OCI-LY1 (cell line): ENCODE results near the gene REM1.
"Not testable (repeated sequence)": the region's sequence is repeated elsewhere in the genome, so short reads cannot be mapped to it uniquely, and the experiment has no call there.

Source experiments
- H2AFZ ChIP-seq: fragments of 200-600 bp; sonication (generic), shearing (Covaris generic); 2 replicates; pipeline ENCODE4 v1.6.0; 2014; ENCODE audit warnings: antibody characterized with exemption, mild to moderate bottlenecking, low read length
- H3F3A ChIP-seq: fragments of 200-600 bp; sonication (generic), shearing (Covaris generic); 2 replicates; pipeline ENCODE4 v1.6.0; 2014; ENCODE audit warnings: mild to moderate bottlenecking, antibody characterized with exemption, low read length, moderate library complexity; ENCODE audit not compliant: insufficient read depth
- H3K27ac ChIP-seq: fragments of 200-600 bp; sonication (generic); 2 replicates; pipeline ENCODE4 v1.5.1; 2014; ENCODE audit warnings: low read length, mixed run types, mild to moderate bottlenecking, low read depth; ENCODE audit not compliant: poor library complexity, severe bottlenecking
- H3K27me3 ChIP-seq: fragments of 200-600 bp; sonication (generic); 2 replicates; pipeline ENCODE4 v1.6.0; 2014; ENCODE audit warnings: antibody characterized with exemption, mild to moderate bottlenecking, low read length, moderate library complexity; ENCODE audit not compliant: insufficient read depth
- H3K36me3 ChIP-seq: fragments of 200-600 bp; sonication (generic); 2 replicates; pipeline ENCODE4 v1.6.1; 2014; ENCODE audit warnings: mild to moderate bottlenecking, antibody characterized with exemption, low read length, moderate library complexity, mixed read lengths; ENCODE audit not compliant: insufficient read depth
- H3K4me1 ChIP-seq: fragments of 200-600 bp; sonication (generic); 2 replicates; pipeline ENCODE4 v1.5.1; 2014; ENCODE audit warnings: mild to moderate bottlenecking, low read length, moderate library complexity; ENCODE audit not compliant: insufficient read depth, severe bottlenecking
- H3K4me2 ChIP-seq: fragments of 200-600 bp; sonication (generic), shearing (Covaris generic); 2 replicates; pipeline ENCODE4 v1.6.1; 2014; ENCODE audit warnings: low read length
- H3K4me3 ChIP-seq: fragments of 200-600 bp; sonication (generic); 2 replicates; pipeline ENCODE4 v1.5.1; 2014; ENCODE audit warnings: low read length, low read depth, mild to moderate bottlenecking, mixed read lengths; ENCODE audit not compliant: poor library complexity, severe bottlenecking
- H3K79me2 ChIP-seq: fragments of 200-600 bp; shearing (Covaris generic); 2 replicates; pipeline ENCODE4 v1.6.1; 2016; ENCODE audit warnings: mixed run types, low read length, mixed read lengths; ENCODE audit not compliant: insufficient read depth
- H3K9ac ChIP-seq: fragments of 200-600 bp; sonication (generic), shearing (Covaris generic); 2 replicates; pipeline ENCODE4 v1.6.1; 2014; ENCODE audit warnings: mild to moderate bottlenecking, low read length, mixed read lengths
- H3K9me2 ChIP-seq: fragments of 200-600 bp; sonication (generic), shearing (Covaris generic); 2 replicates; pipeline ENCODE4 v1.6.1; 2014; ENCODE audit warnings: low read depth, mild to moderate bottlenecking, low read length, mixed read lengths
- H3K9me3 ChIP-seq: fragments of 200-600 bp; shearing (Covaris generic); 2 replicates; pipeline ENCODE4 v1.6.1; 2014; ENCODE audit warnings: low read length, mixed read lengths
- H4K20me1 ChIP-seq: fragments of 200-600 bp; sonication (generic), shearing (Covaris generic); 2 replicates; pipeline ENCODE4 v1.6.0; 2016; ENCODE audit warnings: mild to moderate bottlenecking, low read length; ENCODE audit not compliant: insufficient read depth
- EZH2 ChIP-seq: fragments of 200-600 bp; sonication (generic), shearing (Covaris generic); IDR thresholded peaks from 2 replicates; pipeline ENCODE4 v1.8.0; 2017; ENCODE audit warnings: borderline replicate concordance, mixed run types, mild to moderate bottlenecking, antibody characterized with exemption, low read length, moderate library complexity, mixed read lengths
- TF ChIP-seq, protein P1 (sequence below): fragments of 200-600 bp; sonication (generic), shearing (Covaris generic); IDR thresholded peaks from 2 replicates; pipeline ENCODE4 v1.5.1; 2017; ENCODE audit warnings: mild to moderate bottlenecking, antibody characterized with exemption, low read length, moderate library complexity, mixed read lengths

Gene REM1, protein sequence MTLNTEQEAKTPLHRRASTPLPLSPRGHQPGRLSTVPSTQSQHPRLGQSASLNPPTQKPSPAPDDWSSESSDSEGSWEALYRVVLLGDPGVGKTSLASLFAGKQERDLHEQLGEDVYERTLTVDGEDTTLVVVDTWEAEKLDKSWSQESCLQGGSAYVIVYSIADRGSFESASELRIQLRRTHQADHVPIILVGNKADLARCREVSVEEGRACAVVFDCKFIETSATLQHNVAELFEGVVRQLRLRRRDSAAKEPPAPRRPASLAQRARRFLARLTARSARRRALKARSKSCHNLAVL

DNA sequence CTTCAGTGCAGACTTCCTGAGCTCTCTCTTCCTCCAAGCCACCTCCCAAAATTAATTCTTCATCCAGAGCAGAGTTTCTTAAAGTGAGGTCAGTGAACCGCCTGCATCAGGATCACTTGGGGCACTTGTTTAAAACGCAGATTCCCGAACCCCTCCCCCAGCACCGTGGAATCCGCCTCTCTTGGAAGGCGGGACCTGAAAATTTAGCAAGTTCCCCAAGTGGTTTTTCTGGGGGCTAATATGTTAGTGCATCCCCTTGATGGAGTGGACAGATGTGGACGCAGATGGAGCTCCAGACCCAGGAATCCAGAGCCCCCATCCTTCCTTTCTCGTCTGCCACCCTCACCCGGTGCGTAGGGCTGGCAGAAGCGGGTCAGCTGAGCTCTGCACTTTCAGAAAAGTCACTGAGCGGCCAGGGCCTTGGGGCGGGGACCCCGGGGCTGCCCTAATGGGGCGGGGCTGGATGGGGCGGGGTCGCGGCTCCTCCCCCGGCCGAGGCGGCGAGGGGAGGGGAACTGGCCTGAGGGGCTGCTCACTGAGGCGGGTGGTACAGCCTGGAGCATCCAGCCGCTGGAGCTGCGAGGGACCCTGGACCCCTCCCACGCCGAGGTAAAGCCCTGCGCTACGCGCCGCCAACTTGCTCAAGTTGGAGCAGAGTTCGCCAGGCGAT lies at the start of gene REM1, which contains the start of gene DEFB124:
Gene REM1, plus strand, starts transcription at position 531 of the 670 bp plus-strand sequence. CDS start 1,158 bp downstream, outside the sequence.
Gene DEFB124, minus strand, starts transcription at position 370 of the 670 bp plus-strand sequence. CDS start 2,114 bp downstream, outside the sequence.
- Histone ChIP-seq H3K9me3 (no peaks in the 10 kb centered on the region), H3K4me2 (peak within 1 kb of the TSS; percentile 32; the same call in 1 of the 2 replicates), H3F3A (no peaks in the 10 kb centered on the region), H3K4me3 (no peak within 1 kb of the TSS), H3K9me2 (no peaks in the 10 kb centered on the region), H3K27ac (no peak within 1 kb of the TSS), H2AFZ (no peak within 1 kb of the TSS), H3K36me3 (no peaks in the 10 kb centered on the region), H4K20me1 (no peaks in the 10 kb centered on the region), H3K27me3 (no peaks in the 10 kb centered on the region), H3K79me2 (no peaks in the 10 kb centered on the region), H3K9ac (no peak within 1 kb of the TSS), H3K4me1 (peaks cover 10% of the 10 kb centered on the region)
- TF ChIP-seq EZH2: no peak
- TF ChIP-seq, protein P1, sequence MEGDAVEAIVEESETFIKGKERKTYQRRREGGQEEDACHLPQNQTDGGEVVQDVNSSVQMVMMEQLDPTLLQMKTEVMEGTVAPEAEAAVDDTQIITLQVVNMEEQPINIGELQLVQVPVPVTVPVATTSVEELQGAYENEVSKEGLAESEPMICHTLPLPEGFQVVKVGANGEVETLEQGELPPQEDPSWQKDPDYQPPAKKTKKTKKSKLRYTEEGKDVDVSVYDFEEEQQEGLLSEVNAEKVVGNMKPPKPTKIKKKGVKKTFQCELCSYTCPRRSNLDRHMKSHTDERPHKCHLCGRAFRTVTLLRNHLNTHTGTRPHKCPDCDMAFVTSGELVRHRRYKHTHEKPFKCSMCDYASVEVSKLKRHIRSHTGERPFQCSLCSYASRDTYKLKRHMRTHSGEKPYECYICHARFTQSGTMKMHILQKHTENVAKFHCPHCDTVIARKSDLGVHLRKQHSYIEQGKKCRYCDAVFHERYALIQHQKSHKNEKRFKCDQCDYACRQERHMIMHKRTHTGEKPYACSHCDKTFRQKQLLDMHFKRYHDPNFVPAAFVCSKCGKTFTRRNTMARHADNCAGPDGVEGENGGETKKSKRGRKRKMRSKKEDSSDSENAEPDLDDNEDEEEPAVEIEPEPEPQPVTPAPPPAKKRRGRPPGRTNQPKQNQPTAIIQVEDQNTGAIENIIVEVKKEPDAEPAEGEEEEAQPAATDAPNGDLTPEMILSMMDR: no peak

DNA sequence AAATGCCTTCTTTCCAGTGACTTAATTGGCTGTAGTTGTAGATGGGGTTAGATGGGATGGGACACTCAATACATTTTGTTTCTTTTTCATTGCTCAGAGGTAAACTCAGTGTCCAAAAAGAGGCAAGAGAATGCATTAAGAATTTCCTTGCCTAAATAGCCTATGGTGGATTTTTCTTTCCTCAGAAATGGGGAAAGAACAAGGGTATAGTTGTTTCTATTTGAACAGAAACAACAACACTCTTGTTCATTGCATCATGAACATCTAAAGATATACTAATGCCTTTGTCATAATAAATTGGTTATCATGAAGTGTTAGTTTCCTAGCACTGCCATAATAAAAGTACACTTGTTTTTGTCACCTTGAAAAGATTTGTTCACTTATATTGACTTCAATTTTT lies 49.3 kb upstream of the REM1 start:
- TF ChIP-seq, protein P1: no peak
- no peak for TF ChIP-seq EZH2
- Histone ChIP-seq H2AFZ (no peak overlapping the region), H3F3A (no peaks in the 10 kb centered on the region), H3K9ac (no peak overlapping the region), H3K9me2 (no peaks in the 10 kb centered on the region), H3K4me1 (no peaks in the 10 kb centered on the region), H3K27me3 (no peaks in the 10 kb centered on the region; the same call in 1 of the 2 replicates), H3K9me3 (no peaks in the 10 kb centered on the region), H3K79me2 (no peaks in the 10 kb centered on the region), H3K4me3 (no peak overlapping the region), H4K20me1 (no peaks in the 10 kb centered on the region), H3K27ac (no peak overlapping the region), H3K4me2 (no peak overlapping the region), H3K36me3 (no peaks in the 10 kb centered on the region)

DNA sequence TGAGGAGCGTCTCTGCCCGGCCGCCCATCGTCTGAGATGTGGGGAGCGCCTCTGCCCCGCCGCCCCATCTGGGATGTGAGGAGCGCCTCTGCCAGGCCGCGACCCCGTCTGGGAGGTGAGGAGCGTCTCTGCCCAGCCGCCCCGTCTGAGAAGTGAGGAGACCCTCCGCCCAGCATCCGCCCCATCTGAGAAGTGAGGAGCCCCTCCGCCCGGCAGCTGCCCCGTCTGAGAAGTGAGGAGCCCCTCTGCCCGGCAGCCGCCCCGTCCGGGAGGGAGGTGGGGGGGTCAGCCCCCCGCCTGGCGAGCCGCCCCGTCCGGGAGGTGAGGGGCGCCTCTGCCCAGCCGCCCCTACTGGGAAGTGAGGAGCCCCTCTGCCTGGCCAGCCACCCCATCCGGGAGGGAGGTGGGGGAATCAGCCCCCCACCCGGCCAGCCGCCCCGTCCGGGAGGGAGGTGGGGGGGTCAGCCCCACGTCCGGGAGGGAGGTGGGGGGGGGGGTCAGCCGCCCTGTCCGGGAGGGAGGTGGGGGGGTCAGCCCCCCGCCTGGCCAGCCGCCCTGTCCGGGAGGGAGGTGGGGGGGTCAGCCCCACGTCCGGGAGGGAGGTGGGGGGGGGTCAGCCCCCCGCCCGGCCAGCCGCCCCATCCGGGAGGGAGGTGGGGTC lies 48.1 kb upstream of the REM1 start:
- not testable (repeated sequence) for H3K9me3 ChIP-seq, H3K36me3 ChIP-seq, H3K4me2 ChIP-seq, H3K27me3 ChIP-seq, H3K4me3 ChIP-seq, H3K9me2 ChIP-seq, H4K20me1 ChIP-seq, H3K79me2 ChIP-seq, H3K9ac ChIP-seq, H3K4me1 ChIP-seq, H2AFZ ChIP-seq, H3K27ac ChIP-seq, H3F3A ChIP-seq

DNA sequence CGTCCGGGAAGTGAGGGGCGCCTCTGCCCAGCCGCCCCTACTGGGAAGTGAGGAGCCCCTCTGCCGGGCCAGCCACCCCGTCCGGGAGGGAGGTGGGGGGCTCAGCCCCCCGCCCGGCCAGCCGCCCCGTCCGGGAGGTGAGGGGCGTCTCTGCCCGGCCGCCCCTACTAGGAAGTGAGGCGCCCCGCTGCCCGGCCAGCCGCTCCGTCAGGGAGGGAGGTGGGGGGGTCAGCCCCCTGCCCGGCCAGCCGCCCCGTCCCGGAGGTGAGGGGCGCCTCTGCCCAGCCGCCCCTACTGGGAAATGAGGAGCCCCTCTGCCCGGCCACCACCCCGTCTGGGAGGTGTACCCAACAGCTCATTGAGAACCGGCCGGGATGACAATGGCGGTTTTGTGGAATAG lies 47.5 kb upstream of the REM1 start:
- not testable (repeated sequence) for H2AFZ ChIP-seq, H3K27ac ChIP-seq, H3K36me3 ChIP-seq, H3K27me3 ChIP-seq, H3K4me3 ChIP-seq, H3K4me2 ChIP-seq, H3K9ac ChIP-seq, H3K79me2 ChIP-seq, H3K4me1 ChIP-seq, H3K9me3 ChIP-seq, H3F3A ChIP-seq, H3K9me2 ChIP-seq, H4K20me1 ChIP-seq
